WTC11 (cell line): ENCODE results near the gene HOXD12. TPM values are rescaled to one million over a fixed set of nuclear protein-coding genes. Genes with fewer than 3 reads are reported as not detected.

Experiments used
- ATAC-seq: fragments of 200-7000 bp; cut with Tn5 transposase; 2 replicates; pipeline ENCODE4 v1.10.0; 2021; ENCODE audit warnings: mild to moderate bottlenecking, moderate library complexity
- CTCF ChIA-PET: fragments of 300-600 bp; sonication (Branson Sonifier 250); formaldehyde crosslinking; loops from one replicate; lab custom pipeline; 2021; ENCODE audit warnings: antibody characterized with exemption; lab: Charles Lee
- POLR2A ChIA-PET: fragments of 350-600 bp; sonication (Branson Sonifier 250); formaldehyde crosslinking; loops from one replicate; lab custom pipeline; 2021; ENCODE audit warnings: antibody characterized with exemption; lab: Charles Lee
- DNase-seq: peaks from one replicate; pipeline ENCODE4 v3.0.0; 2021; ENCODE audit warnings: low spot score
- H3K27ac Mint-ChIP-seq: 2 replicates; pipeline ENCODE4 v1.8.0; 2021; ENCODE audit warnings: mixed read lengths
- H3K27me3 Mint-ChIP-seq: 2 replicates; pipeline ENCODE4 v1.8.0; 2021; ENCODE audit warnings: low read depth, mild to moderate bottlenecking, moderate library complexity, mixed read lengths
- H3K36me3 Mint-ChIP-seq: 2 replicates; pipeline ENCODE4 v1.8.0; 2021; ENCODE audit warnings: mixed read lengths
- H3K4me1 Mint-ChIP-seq: 2 replicates; pipeline ENCODE4 v1.8.0; 2022; ENCODE audit warnings: mixed read lengths
- H3K4me3 Mint-ChIP-seq: 2 replicates; pipeline ENCODE4 v1.8.0; 2021; ENCODE audit warnings: mild to moderate bottlenecking, moderate library complexity, mixed read lengths
- H3K9me3 Mint-ChIP-seq: 2 replicates; pipeline ENCODE4 v1.8.0; 2021; ENCODE audit warnings: mixed read lengths
- CBFB ChIP-seq: sonication (generic); formaldehyde crosslinking; IDR thresholded peaks from 2 replicates; pipeline ENCODE4 v1.8.1; 2022; ENCODE audit warnings: mild to moderate bottlenecking, low read depth, missing genetic modification reagents
- CDX4 ChIP-seq: fragments of 250-450 bp; sonication (Bioruptor Pico); IDR thresholded peaks from 2 replicates; pipeline ENCODE4 v1.9.0; 2021; ENCODE audit warnings: moderate library complexity, mild to moderate bottlenecking, inconsistent platforms, borderline replicate concordance
- E2F1 ChIP-seq: sonication (generic); formaldehyde crosslinking; IDR thresholded peaks from 2 replicates; pipeline ENCODE4 v1.8.0; 2022; ENCODE audit warnings: mild to moderate bottlenecking, missing genetic modification reagents
- E2F5 ChIP-seq: sonication (generic); formaldehyde crosslinking; IDR thresholded peaks from 2 replicates; pipeline ENCODE4 v1.8.1; 2022; ENCODE audit warnings: mild to moderate bottlenecking, moderate library complexity, missing genetic modification reagents
- JAZF1 ChIP-seq: fragments of 250-450 bp; sonication (Bioruptor Pico); IDR thresholded peaks from 2 replicates; pipeline ENCODE4 v1.9.0; 2021; ENCODE audit warnings: moderate library complexity, mild to moderate bottlenecking, inconsistent platforms
- MAX ChIP-seq: sonication (generic); formaldehyde crosslinking; IDR thresholded peaks from 2 replicates; pipeline ENCODE4 v1.8.0; 2022; ENCODE audit warnings: mild to moderate bottlenecking, missing genetic modification reagents
- USF1 ChIP-seq: sonication (generic); formaldehyde crosslinking; IDR thresholded peaks from 2 replicates; pipeline ENCODE4 v1.8.0; 2022; ENCODE audit warnings: mild to moderate bottlenecking, missing genetic modification reagents
- USF2 ChIP-seq: sonication (generic); formaldehyde crosslinking; IDR thresholded peaks from 2 replicates; pipeline ENCODE4 v1.8.1; 2023; ENCODE audit warnings: mild to moderate bottlenecking, missing genetic modification reagents, moderate library complexity
- ZNF121 ChIP-seq: sonication (generic); formaldehyde crosslinking; IDR thresholded peaks from 2 replicates; pipeline ENCODE4 v1.8.0; 2023; ENCODE audit warnings: missing genetic modification reagents
- ZNF232 ChIP-seq: sonication (generic); formaldehyde crosslinking; IDR thresholded peaks from 2 replicates; pipeline ENCODE4 v1.8.0; 2022; ENCODE audit warnings: mild to moderate bottlenecking, missing genetic modification reagents
- total RNA-seq: library from RNA; stranded (reverse); gene quantifications from 3 replicates; pipeline ENCODE4 v1.2.3, GENCODE V29; 2021
- TF ChIP-seq, protein P1 (sequence below): fragments of 250-450 bp; sonication (Bioruptor Pico); IDR thresholded peaks from 2 replicates; pipeline ENCODE4 v1.9.0; 2021; ENCODE audit warnings: mild to moderate bottlenecking
- TF ChIP-seq, protein P2 (sequence below): fragments of 250-450 bp; sonication (Bioruptor Pico); conservative IDR thresholded peaks from 2 replicates; pipeline ENCODE4 v1.9.0; 2021; ENCODE audit warnings: mild to moderate bottlenecking
- TF ChIP-seq, protein P3 (sequence below): sonication (generic); formaldehyde crosslinking; conservative IDR thresholded peaks from 2 replicates; pipeline ENCODE4 v1.8.1; 2023; ENCODE audit warnings: mild to moderate bottlenecking, low read depth, missing genetic modification reagents, moderate library complexity

HOXD12 gene
- total RNA-seq, 1 experiment from 2014 or later, result 0.17 TPM

- Mint-ChIP-seq H3K27ac (no peak within 1 kb of the TSS), H3K4me1 (peaks cover 39% of the 10 kb centered on the region), H3K4me3 (peak within 1 kb of the TSS; percentile 61), H3K27me3 (peaks cover 98% of the 10 kb centered on the region), H3K9me3 (no peaks in the 10 kb centered on the region), H3K36me3 (no peaks in the 10 kb centered on the region)
- ChIA-PET CTCF (interaction anchor here (1.0 to 2.4 kb wide), 4 partner anchors 10 to 69 kb away, joined by 3 to 14 read pairs (median 4); no protein-coding TSS in a partner anchor), POLR2A (interaction anchor here (0.5 to 0.7 kb wide), 3 partner anchors 28 to 1121 kb away, joined by 3 read pairs; no protein-coding TSS in a partner anchor)
- TF ChIP-seq USF2 (CRISPR knock-in tag) (peak; percentile 70), ZNF121 (0 out of 2 replicates have a peak, but pooled peaks have one; percentile 2), JAZF1 (CRISPR knock-in tag) (no peak), E2F5 (CRISPR knock-in tag) (peak; percentile 35; the same call in 1 of the 2 replicates), USF1 (CRISPR knock-in tag) (peak; percentile 55; the same call in 1 of the 2 replicates)
- peak; percentile 14 for ATAC-seq
- peak; percentile 67 for DNase-seq
Measured at GRCh38 chr2:176106581-176107539, 7.3 kb downstream of the HOXD12 start, which contains the start of gene HOXD11. Gene HOXD11, plus strand, starts transcription at chr2:176107280. Its CDS starts 76 bp downstream, at chr2:176107356.

GRCh38 chr2:176107731-176108181, 8.2 kb downstream of the HOXD12 start:
- H3K36me3 Mint-ChIP-seq, result no peaks in the 10 kb centered on the region
- no peak overlapping the region for H3K4me3 Mint-ChIP-seq
- H3K27me3 Mint-ChIP-seq, result peaks cover 98% of the 10 kb centered on the region
- TF ChIP-seq, protein P1, sequence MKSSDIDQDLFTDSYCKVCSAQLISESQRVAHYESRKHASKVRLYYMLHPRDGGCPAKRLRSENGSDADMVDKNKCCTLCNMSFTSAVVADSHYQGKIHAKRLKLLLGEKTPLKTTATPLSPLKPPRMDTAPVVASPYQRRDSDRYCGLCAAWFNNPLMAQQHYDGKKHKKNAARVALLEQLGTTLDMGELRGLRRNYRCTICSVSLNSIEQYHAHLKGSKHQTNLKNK (CRISPR knock-in tag), result no peak
- TF ChIP-seq USF1 (CRISPR knock-in tag), result no peak
- TF ChIP-seq E2F1 (CRISPR knock-in tag), result no peak
- TF ChIP-seq, protein P2, sequence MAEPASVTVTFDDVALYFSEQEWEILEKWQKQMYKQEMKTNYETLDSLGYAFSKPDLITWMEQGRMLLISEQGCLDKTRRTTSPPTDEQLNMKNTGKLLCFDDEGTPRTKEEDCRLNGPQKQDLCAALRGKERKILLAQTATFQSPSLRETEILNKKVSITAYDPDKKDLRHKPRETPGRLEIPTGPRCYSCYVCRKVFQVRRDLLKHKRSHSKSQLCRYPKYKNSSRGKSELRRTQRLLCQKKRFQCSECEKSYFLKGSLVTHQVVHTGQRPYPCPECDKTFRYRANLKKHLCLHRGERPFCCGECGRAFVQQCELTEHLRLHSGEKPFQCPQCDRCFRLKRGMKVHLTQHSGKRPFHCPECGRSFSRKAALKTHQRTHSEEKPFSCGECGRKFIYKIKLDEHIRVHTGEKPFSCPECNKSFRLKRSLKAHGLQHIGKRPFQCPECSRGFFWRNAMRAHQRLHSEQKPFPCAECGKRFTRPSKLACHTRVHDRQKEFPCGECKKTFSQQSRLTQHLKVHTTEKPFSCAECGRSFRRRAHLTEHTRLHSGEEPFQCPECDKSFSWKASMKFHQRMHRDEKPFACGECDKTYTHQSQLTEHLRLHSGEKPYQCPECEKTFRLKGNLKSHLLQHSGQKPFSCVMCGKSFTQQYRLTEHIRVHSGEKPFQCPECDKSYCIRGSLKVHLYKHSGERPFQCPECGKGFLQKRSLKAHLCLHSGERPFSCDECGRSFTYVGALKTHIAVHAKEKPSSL, result no peak
- TF ChIP-seq CDX4 (CRISPR knock-in tag), result no peak
- TF ChIP-seq CBFB (CRISPR knock-in tag), result no peak
- TF ChIP-seq MAX (CRISPR knock-in tag), result no peak
- no peak for TF ChIP-seq ZNF232 (CRISPR knock-in tag)
- TF ChIP-seq, protein P3, sequence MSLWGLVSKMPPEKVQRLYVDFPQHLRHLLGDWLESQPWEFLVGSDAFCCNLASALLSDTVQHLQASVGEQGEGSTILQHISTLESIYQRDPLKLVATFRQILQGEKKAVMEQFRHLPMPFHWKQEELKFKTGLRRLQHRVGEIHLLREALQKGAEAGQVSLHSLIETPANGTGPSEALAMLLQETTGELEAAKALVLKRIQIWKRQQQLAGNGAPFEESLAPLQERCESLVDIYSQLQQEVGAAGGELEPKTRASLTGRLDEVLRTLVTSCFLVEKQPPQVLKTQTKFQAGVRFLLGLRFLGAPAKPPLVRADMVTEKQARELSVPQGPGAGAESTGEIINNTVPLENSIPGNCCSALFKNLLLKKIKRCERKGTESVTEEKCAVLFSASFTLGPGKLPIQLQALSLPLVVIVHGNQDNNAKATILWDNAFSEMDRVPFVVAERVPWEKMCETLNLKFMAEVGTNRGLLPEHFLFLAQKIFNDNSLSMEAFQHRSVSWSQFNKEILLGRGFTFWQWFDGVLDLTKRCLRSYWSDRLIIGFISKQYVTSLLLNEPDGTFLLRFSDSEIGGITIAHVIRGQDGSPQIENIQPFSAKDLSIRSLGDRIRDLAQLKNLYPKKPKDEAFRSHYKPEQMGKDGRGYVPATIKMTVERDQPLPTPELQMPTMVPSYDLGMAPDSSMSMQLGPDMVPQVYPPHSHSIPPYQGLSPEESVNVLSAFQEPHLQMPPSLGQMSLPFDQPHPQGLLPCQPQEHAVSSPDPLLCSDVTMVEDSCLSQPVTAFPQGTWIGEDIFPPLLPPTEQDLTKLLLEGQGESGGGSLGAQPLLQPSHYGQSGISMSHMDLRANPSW (CRISPR knock-in tag), result no peak
- no peak for ATAC-seq
- H3K9me3 Mint-ChIP-seq, result no peaks in the 10 kb centered on the region
- no peak overlapping the region for H3K27ac Mint-ChIP-seq
- CTCF ChIA-PET, result interaction anchor here (1.0 to 2.4 kb wide), 3 partner anchors 11 to 447 kb away, joined by 3 to 14 read pairs (median 3); no protein-coding TSS in a partner anchor
- POLR2A ChIA-PET, result no interaction called here
- H3K4me1 Mint-ChIP-seq, result peaks cover 42% of the 10 kb centered on the region
- no peak for DNase-seq
